GM19240 (cell line): ENCODE results near the gene DUSP7.
"Not testable (repeated sequence)": the region's sequence is repeated elsewhere in the genome, so short reads cannot be mapped to it uniquely, and the experiment has no call there.

ENCODE experiments used
- DNase-seq: peaks from one replicate; pipeline ENCODE4 v3.0.0; 2011; ENCODE audit warnings: low spot score; ENCODE audit not compliant: insufficient read length

DUSP7 gene

GRCh38 chr3:52049503-52049902 lies 6.9 kb downstream of the DUSP7 start:
- no peak for DNase-seq

GRCh38 chr3:52047295-52047960 lies 8.9 kb downstream of the DUSP7 start:
- no peak for DNase-seq

GRCh38 chr3:52046902-52047239 lies 9.5 kb downstream of the DUSP7 start:
- DNase-seq = no peak

- no peak for DNase-seq
Measured at GRCh38 chr3:52046186-52046901, 10.0 kb downstream of the DUSP7 start.

GRCh38 chr3:52044869-52045619 lies 11.3 kb downstream of the DUSP7 start:
- no peak for DNase-seq

- DNase-seq = no peak
Measured at GRCh38 chr3:52043750-52044149, 12.6 kb downstream of the DUSP7 start.

- not testable (repeated sequence) for DNase-seq
Measured at GRCh38 chr3:52043039-52043438, 13.3 kb downstream of the DUSP7 start.

- no peak for DNase-seq
Measured at GRCh38 chr3:52041118-52041731, 15.1 kb downstream of the DUSP7 start.

- DNase-seq = no peak
Measured at GRCh38 chr3:52040600-52040999, 15.8 kb downstream of the DUSP7 start.

- DNase-seq = no peak
Measured at GRCh38 chr3:52039846-52040245, 16.5 kb downstream of the DUSP7 start.

GRCh38 chr3:52039426-52039825 lies 16.9 kb downstream of the DUSP7 start:
- DNase-seq = no peak

GRCh38 chr3:52038227-52038626 lies 18.1 kb downstream of the DUSP7 start:
- DNase-seq = no peak

- no peak for DNase-seq
Measured at GRCh38 chr3:52037291-52037690, 19.1 kb downstream of the DUSP7 start.

- DNase-seq = no peak
Measured at GRCh38 chr3:52036829-52037228, 19.5 kb downstream of the DUSP7 start.

- DNase-seq = no peak
Measured at GRCh38 chr3:52036222-52036694, 20.1 kb downstream of the DUSP7 start.

GRCh38 chr3:52034651-52035050 lies 21.7 kb downstream of the DUSP7 start:
- DNase-seq = no peak

GRCh38 chr3:52034212-52034611 lies 22.2 kb downstream of the DUSP7 start:
- DNase-seq = no peak

GRCh38 chr3:52033748-52034147 lies 22.6 kb downstream of the DUSP7 start:
- DNase-seq = not testable (repeated sequence)

- DNase-seq = no peak
Measured at GRCh38 chr3:52032702-52033408, 23.5 kb downstream of the DUSP7 start.

GRCh38 chr3:52031896-52032295 lies 24.5 kb downstream of the DUSP7 start:
- DNase-seq = no peak

GRCh38 chr3:52030714-52031310 lies 25.6 kb downstream of the DUSP7 start:
- DNase-seq = no peak
